Neutrophil (primary cell): ENCODE measurements around the gene C2CD4A.

Experiments
- H3K27ac ChIP-seq: fragments of 200-600 bp; sonication (generic); 2 replicates; pipeline ENCODE4 v1.5.1; 2016; ENCODE audit warnings: mild to moderate bottlenecking, moderate library complexity
- H3K27me3 ChIP-seq: fragments of 200-600 bp; sonication (generic); 2 replicates; pipeline ENCODE4 v1.6.0; 2016; ENCODE audit warnings: mild to moderate bottlenecking
- H3K36me3 ChIP-seq: fragments of 200-600 bp; sonication (generic); 2 replicates; pipeline ENCODE4 v1.5.1; 2017
- H3K4me1 ChIP-seq, 2 experiments: fragments of 200-600 bp in 1 of 2; sonication (generic) in 1 of 2; 1 replicate in 1 of 2; 2 replicates in 1 of 2; pipeline versions ENCODE4 v1.5.1 to v1.6.1; 2013 to 2016; ENCODE audit warnings: low read depth in 1 of 2, low read length in 1 of 2, mild to moderate bottlenecking in 1 of 2, moderate library complexity in 1 of 2; ENCODE audit not compliant: control insufficient read depth in 1 of 2, insufficient read depth in 1 of 2
- H3K4me3 ChIP-seq, 2 experiments: fragments of 200-600 bp in 1 of 2; sonication (generic) in 1 of 2; 1 replicate in 1 of 2; 2 replicates in 1 of 2; pipeline ENCODE4 v1.5.1; 2013 to 2016; ENCODE audit warnings: low read depth in 1 of 2, low read length in 1 of 2, mild to moderate bottlenecking in 1 of 2, moderate library complexity in 1 of 2
- H3K9me3 ChIP-seq: fragments of 200-600 bp; sonication (generic); 2 replicates; pipeline ENCODE4 v1.5.1; 2016
- CTCF ChIP-seq: fragments of 200-600 bp; sonication (generic); IDR thresholded peaks from 2 replicates; pipeline ENCODE4 v1.5.1; 2016; ENCODE audit warnings: antibody characterized with exemption

The C2CD4A gene

GRCh38 chr15:62099094-62099601 lies 32.4 kb downstream of the C2CD4A start:
- Histone ChIP-seq H3K27me3 (peaks cover 23% of the 10 kb centered on the region), H3K4me1 (no peaks in the 10 kb centered on the region), H3K27ac (no peak overlapping the region), H3K4me3 (no peak overlapping the region), H3K9me3 (no peaks in the 10 kb centered on the region), H3K36me3 (no peaks in the 10 kb centered on the region)
- TF ChIP-seq CTCF: no peak

GRCh38 chr15:62103431-62103830 lies 36.7 kb downstream of the C2CD4A start:
- Histone ChIP-seq H3K27me3 (peaks cover 10% of the 10 kb centered on the region), H3K4me3 (no peak overlapping the region), H3K4me1 (peaks cover 0 to 8% of the 10 kb centered on the region in 2 experiments), H3K9me3 (no peaks in the 10 kb centered on the region), H3K36me3 (no peaks in the 10 kb centered on the region), H3K27ac (no peak overlapping the region)
- TF ChIP-seq CTCF: no peak

GRCh38 chr15:62104401-62104800 lies 37.6 kb downstream of the C2CD4A start:
- Histone ChIP-seq H3K27me3 (no peaks in the 10 kb centered on the region), H3K4me3 (no peak overlapping the region), H3K36me3 (no peaks in the 10 kb centered on the region), H3K9me3 (no peaks in the 10 kb centered on the region), H3K4me1 (peaks cover 0 to 10% of the 10 kb centered on the region in 2 experiments), H3K27ac (no peak overlapping the region)
- TF ChIP-seq CTCF: no peak

- Histone ChIP-seq H3K4me3 (no peak overlapping the region), H3K27ac (no peak overlapping the region), H3K27me3 (no peaks in the 10 kb centered on the region), H3K36me3 (no peaks in the 10 kb centered on the region), H3K4me1 (peaks cover 0 to 10% of the 10 kb centered on the region in 2 experiments), H3K9me3 (no peaks in the 10 kb centered on the region)
- no peak for TF ChIP-seq CTCF
Measured at GRCh38 chr15:62104846-62105245, 38.1 kb downstream of the C2CD4A start.

- TF ChIP-seq CTCF: no peak
- Histone ChIP-seq H3K36me3 (no peaks in the 10 kb centered on the region), H3K4me1 (peaks cover 0 to 10% of the 10 kb centered on the region in 2 experiments), H3K27ac (no peak overlapping the region), H3K9me3 (no peaks in the 10 kb centered on the region), H3K27me3 (no peaks in the 10 kb centered on the region), H3K4me3 (no peak overlapping the region)
Measured at GRCh38 chr15:62105266-62105665, 38.5 kb downstream of the C2CD4A start.

- no peak for TF ChIP-seq CTCF
- Histone ChIP-seq H3K27ac (no peak overlapping the region), H3K36me3 (no peaks in the 10 kb centered on the region), H3K27me3 (no peaks in the 10 kb centered on the region), H3K4me1 (peaks cover 0 to 10% of the 10 kb centered on the region in 2 experiments), H3K9me3 (no peaks in the 10 kb centered on the region), H3K4me3 (no peak overlapping the region)
Measured at GRCh38 chr15:62106096-62106495, 39.3 kb downstream of the C2CD4A start.
